ENCODE data around the gene FBXW11. TPM values are rescaled to one million over a fixed set of nuclear protein-coding genes. Genes with fewer than 3 reads are reported as not detected.

FBXW11 gene
- total RNA-seq, 4 donors from 2014 or later: 40.7 to 76.7 (median 49.1) TPM

GRCh38 chr5:171906066-171906570 is 100.3 kb downstream of the FBXW11 start:
- H3K4me1 ChIP-seq: no peaks in the 10 kb centered on the region
- H3K27me3 ChIP-seq: no peaks in the 10 kb centered on the region
- H3K4me3 ChIP-seq: no peak overlapping the region
- no peaks in the 10 kb centered on the region for H3K36me3 ChIP-seq
- TF ChIP-seq, protein P1, sequence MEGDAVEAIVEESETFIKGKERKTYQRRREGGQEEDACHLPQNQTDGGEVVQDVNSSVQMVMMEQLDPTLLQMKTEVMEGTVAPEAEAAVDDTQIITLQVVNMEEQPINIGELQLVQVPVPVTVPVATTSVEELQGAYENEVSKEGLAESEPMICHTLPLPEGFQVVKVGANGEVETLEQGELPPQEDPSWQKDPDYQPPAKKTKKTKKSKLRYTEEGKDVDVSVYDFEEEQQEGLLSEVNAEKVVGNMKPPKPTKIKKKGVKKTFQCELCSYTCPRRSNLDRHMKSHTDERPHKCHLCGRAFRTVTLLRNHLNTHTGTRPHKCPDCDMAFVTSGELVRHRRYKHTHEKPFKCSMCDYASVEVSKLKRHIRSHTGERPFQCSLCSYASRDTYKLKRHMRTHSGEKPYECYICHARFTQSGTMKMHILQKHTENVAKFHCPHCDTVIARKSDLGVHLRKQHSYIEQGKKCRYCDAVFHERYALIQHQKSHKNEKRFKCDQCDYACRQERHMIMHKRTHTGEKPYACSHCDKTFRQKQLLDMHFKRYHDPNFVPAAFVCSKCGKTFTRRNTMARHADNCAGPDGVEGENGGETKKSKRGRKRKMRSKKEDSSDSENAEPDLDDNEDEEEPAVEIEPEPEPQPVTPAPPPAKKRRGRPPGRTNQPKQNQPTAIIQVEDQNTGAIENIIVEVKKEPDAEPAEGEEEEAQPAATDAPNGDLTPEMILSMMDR (IDR thresholded peaks at IDR 0.05): no peak
- no peak for TF ChIP-seq POLR2A (IDR thresholded peaks at IDR 0.05)
- DNase-seq: no peak
- H3K9me3 ChIP-seq: no peaks in the 10 kb centered on the region
- H3K27ac ChIP-seq: no peak overlapping the region

GRCh38 chr5:171904886-171905285 is 101.6 kb downstream of the FBXW11 start:
- DNase-seq: no peak
- Histone ChIP-seq H3K36me3 (no peaks in the 10 kb centered on the region), H3K4me1 (no peaks in the 10 kb centered on the region), H3K27ac (no peak overlapping the region), H3K27me3 (no peaks in the 10 kb centered on the region), H3K9me3 (no peaks in the 10 kb centered on the region), H3K4me3 (no peak overlapping the region)
- no peak for TF ChIP-seq POLR2A (IDR thresholded peaks at IDR 0.05)
- TF ChIP-seq, protein P1 (IDR thresholded peaks at IDR 0.05): no peak

- TF ChIP-seq POLR2A (IDR thresholded peaks at IDR 0.05): no peak
- TF ChIP-seq, protein P1 (IDR thresholded peaks at IDR 0.05): no peak
Observed at GRCh38 chr5:171901764-171902163, 104.7 kb downstream of the FBXW11 start.

DNA sequence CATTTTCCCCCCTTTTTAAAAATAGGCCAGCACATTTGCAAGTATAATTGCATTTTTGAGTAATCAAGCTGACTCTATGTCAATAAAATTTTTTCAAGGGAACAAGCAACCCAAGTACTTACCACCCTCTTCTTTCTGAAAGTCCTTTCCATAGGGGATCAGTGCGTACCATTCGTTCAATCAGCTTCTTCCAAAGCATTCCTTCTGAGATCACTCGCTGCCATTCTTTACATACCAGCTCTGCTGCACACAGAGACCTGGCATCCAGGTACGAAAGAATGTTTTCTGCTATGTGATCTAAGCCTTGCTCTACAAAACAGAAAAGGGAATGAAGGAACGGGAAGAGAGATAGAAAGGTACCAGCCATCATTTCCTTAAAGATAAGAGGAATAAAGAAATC is 106.6 kb downstream of the FBXW11 start:
- no peaks in the 10 kb centered on the region for H3K27me3 ChIP-seq

More at GRCh38 chr5:171901764-171902163, 104.7 kb downstream of the FBXW11 start:
- Histone ChIP-seq H3K36me3 (peaks cover 0 to 7% (median 0%) of the 10 kb centered on the region in 3 donors), H3K4me1 (no peaks in the 10 kb centered on the region), H3K27me3 (no peaks in the 10 kb centered on the region), H3K4me3 (no peak overlapping the region), H3K27ac (no peak overlapping the region), H3K9me3 (no peaks in the 10 kb centered on the region)
- DNase-seq: no peak

GRCh38 chr5:171898879-171899278 is 107.6 kb downstream of the FBXW11 start:
- TF ChIP-seq POLR2A (IDR thresholded peaks at IDR 0.05): no peak
- TF ChIP-seq, protein P1 (IDR thresholded peaks at IDR 0.05): no peak
- peaks cover 0 to 7% (median 0%) of the 10 kb centered on the region in 3 donors for H3K36me3 ChIP-seq
- H3K9me3 ChIP-seq: no peaks in the 10 kb centered on the region
- no peaks in the 10 kb centered on the region for H3K4me1 ChIP-seq
- DNase-seq: no peak
- no peaks in the 10 kb centered on the region for H3K27me3 ChIP-seq
- no peak overlapping the region for H3K27ac ChIP-seq
- H3K4me3 ChIP-seq: no peak overlapping the region

More for the DNA sequence above, 106.6 kb downstream of the FBXW11 start:
- no peak overlapping the region for H3K27ac ChIP-seq
- no peak for DNase-seq
- H3K4me1 ChIP-seq: no peaks in the 10 kb centered on the region
- H3K9me3 ChIP-seq: no peaks in the 10 kb centered on the region
- H3K4me3 ChIP-seq: no peak overlapping the region
- peaks cover 0 to 7% (median 0%) of the 10 kb centered on the region in 3 donors for H3K36me3 ChIP-seq
- TF ChIP-seq, protein P1 (IDR thresholded peaks at IDR 0.05): no peak
- TF ChIP-seq POLR2A (IDR thresholded peaks at IDR 0.05): no peak

DNA sequence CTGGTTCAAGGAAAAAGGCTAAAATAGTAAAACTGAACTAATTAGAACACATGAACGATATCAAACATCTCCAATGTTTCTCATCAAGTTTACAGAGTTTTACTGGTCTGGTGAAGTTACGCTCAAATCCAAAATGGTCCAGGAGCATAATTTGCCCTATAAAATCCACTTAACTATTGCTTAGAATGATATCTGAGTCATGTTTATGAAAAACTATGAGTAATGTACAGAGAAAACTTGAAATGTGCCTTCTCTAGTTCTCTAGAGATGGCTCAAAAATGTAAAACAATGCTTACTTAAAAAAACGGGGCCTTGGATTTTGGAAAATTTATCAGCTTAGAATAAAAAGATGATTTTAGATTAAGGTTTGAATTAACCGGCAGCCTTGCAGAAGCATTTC is 108.1 kb downstream of the FBXW11 start:
- no peak overlapping the region for H3K27ac ChIP-seq
- no peak overlapping the region for H3K4me3 ChIP-seq
- H3K4me1 ChIP-seq: no peaks in the 10 kb centered on the region
- no peaks in the 10 kb centered on the region for H3K27me3 ChIP-seq
- peaks cover 0 to 7% (median 0%) of the 10 kb centered on the region in 3 donors for H3K36me3 ChIP-seq
- TF ChIP-seq, protein P1 (IDR thresholded peaks at IDR 0.05): no peak
- no peak for TF ChIP-seq POLR2A (IDR thresholded peaks at IDR 0.05)
- H3K9me3 ChIP-seq: no peaks in the 10 kb centered on the region
- DNase-seq: no peak
